Stimulated activated naive CD4-positive, alpha-beta T cell treated with Interleukin-2 at 50 U/mL for 16 hours (primary cell): ENCODE measurements around the gene YBX1.
"Not testable (repeated sequence)": the region's sequence is repeated elsewhere in the genome, so short reads cannot be mapped to it uniquely, and the experiment has no call there.

Source experiments
- DNase-seq: peaks from one replicate; lab custom pipeline; 2025; lab: John Stamatoyannopoulos, UW

The YBX1 gene

DNA sequence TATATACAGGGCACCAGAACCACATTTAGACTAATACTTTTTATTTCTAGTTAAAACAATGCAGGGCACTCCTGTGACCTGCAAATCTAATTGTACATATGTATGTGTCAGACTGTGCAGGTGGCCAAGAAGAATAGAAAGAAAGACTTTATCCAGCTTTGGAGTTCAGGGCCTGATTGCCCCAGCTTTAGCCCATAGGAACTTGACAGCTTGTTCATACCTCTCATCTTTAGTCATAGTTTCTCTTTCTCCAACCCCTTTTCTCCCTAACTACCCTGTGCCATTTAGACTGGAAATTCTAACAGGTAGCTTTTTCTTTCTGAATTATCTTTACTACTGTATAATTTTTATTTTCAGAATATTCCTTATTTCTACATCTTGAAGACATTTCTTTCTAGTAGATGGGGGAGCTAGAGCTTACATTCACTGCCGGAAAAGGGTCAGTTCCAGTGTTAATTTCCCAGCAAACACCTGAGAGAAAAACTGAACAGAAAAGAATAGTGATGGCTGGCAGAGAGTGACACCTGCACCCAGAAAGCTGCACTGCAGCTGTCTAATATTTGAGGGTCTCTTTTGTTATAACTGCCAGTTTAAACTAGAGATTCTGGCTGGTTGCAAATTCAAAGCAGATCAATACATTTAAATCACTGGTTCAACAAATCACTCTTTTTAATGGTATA is 8.4 kb downstream of the YBX1 start:
- no peak for DNase-seq

DNA sequence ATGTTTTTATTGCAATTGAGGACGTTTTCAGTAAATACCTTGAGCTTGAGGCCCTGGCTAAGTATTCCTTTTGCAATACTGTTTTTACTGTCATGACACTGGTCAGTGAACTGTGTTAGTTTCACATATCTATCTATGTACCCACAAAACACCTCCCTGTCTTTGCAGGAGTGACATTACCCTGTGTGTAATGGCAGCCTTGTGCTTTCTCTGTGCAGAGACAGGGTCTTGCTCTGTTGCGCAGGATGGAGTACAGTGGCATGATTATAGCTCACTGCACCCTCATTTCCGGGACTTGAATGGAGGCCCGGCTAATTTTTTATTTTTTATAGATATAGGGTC is 8.9 kb downstream of the YBX1 start:
- no peak for DNase-seq

DNA sequence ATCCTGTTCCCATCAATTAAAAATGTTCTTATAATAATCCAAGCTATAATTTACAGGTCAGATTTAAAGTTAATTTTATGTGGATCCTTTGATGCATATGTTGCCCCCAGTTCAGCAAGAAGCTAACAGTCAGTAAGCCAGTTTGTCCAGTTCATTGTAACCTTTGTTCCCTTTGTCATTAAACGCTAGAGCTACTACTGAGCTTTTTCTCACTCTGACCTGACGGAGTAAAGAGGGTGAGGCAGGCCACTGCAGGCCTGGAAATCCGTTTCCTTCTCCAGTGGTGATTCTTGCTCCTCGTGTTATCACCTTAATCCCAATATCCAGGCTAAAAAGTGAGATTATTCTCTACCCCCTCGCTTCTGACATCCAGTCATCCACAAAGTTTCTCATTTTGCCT is 10.2 kb downstream of the YBX1 start:
- DNase-seq = no peak

DNA sequence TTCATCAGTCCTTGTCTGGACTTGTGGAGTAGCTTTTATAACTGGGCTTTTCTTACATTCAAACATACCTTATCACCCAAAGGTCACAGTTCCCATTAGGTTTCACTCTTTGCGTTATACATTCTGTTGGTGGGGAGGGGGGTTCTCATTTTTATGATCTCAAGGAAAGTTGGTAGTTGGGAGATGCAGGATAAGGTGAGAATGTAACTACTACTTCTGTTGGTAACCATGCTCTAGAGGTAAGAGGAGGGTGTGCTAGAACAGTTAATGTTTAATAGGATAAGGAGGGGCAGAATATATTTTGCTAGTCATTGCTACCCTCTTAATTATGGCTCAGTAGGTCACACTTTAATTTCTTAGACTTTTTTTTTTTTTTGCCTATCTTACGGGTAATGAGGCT is 10.7 kb downstream of the YBX1 start:
- DNase-seq = no peak

DNA sequence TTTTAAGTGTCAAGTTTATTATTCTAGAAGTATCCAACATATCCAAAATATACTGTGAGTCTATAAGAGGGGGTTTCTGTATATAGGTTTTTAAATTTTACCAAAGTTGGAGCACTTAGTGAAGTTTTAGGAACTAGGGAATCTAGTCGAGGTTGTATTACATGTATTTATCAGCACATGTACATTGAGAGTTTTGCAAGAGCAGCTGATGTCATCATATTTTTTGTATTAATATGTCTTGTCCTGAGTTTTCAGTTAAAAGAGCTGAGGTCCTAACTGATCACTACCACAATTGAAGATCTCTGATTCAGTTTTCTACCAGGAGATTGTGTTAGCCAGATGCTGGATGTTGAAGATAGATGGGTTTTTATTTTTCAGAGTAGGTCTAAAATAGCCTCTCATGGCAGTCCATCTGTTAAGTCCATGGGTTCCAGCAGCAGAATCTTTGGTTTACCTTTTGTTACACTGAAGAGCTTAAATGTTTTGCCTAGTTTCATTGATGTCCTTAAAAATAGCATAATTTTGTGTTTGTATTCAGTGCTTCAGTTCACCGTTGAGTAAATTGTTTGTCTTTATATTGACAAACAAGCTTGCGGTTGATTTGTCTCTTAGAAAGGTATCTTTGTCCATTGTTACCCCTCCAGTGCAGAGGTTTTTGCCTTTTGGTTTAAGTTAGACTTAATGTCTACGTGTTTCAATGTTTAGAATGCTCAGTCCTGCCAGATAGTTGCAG is 16.0 kb downstream of the YBX1 start:
- DNase-seq = no peak

DNA sequence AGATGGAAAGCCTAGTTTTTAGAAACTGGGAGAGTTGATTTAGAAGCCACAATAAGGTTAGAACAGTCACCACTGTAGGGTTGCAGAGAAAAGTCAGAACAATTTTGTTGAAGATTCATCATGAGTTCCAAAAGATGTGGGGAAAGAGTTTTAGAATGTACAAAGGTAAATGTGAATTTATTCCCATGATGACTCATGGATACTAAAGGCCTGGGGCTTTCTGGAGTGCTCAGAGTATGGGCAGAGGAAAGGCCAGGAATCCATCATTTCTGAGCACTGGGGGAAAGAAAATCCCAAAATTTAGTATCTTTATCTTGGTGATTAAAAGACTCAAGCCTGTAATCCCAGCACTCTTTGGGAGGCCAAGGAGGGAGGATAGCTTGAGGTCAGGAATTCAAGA is 17.8 kb downstream of the YBX1 start:
- no peak for DNase-seq

DNA sequence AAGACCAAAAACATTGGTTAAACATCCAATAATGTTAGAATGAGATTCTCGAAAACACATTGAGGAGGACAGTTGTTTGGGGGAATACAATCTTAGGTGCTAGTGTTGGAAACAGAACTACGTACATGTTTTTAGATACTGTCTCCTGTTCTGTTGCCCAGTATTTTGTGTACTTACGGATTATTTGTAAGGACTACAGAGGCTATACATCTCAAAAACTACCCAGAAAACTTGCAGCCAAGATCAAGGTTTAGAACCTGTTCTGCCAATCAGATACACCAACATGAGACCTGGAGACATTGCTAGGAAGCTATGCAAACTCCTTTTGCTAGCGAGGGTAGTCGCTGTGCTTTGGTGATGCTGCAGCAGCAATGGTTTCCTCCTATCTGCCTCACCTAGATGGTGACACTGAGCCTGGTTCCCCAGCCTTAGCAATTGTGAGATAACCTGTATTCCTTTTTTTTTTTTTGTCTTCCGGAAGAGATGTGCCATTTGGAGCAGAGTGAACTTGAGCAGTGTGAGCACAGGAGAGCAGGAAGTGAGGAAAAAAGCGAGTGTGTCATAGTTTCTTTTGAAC is 21.8 kb downstream of the YBX1 start:
- no peak for DNase-seq

DNA sequence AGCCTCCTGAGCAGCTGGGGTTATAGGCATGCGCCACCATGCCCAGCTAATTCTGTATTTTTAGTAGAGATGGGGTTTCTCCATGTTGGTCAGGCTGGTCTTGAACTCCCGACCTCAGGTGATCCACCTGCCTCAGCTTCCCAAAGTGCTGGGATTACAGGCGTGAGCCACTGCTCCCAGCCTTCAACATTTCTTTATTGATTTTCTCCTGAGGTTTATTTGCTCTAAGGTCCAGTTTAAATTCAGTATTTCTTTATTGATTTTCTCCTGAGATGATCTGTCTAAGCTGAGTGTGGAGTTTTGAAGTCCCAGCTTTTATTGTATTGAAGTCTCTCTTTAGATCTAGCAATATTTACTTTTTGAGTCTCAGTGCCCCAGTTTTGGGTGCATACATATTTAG is 30.6 kb downstream of the YBX1 start:
- not testable (repeated sequence) for DNase-seq

DNA sequence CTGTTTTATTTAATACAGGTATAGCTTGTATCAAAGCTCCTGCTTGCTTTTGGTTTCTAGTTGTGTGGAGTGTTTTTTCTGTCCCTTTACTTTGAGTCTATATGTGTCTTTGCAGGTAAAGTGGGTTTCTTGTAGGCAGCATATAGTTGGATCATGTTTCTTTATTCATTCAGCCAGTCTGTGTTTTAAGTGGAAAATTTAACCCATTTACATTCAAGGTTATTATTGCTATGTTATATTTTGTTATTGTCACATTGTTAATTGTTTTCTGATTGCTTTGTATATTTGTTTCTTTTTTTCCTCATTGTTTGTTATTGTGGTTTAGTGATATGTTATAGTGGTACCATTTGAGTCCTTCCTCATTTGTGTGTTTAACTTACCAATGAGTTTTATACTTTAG is 31.1 kb downstream of the YBX1 start:
- no peak for DNase-seq

DNA sequence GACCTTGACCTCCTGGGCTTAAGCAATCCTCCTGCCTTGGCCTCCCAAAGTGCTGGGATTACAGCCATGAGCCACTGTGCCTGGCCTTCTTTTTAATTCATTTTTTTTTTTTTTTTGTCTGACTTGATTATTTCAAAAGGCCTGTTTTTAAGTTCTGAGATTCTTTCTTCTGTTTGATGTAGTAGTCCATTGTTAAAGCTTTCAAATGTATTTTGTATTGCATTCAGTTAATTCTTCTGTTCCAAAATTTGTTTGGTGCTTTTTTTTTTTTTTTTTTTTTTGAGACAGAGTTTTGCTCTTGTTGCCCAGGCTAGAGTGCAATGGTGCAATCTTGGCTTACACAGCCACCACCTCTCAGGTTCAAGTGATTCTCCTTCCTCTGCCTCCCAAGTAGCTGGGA is 32.2 kb downstream of the YBX1 start:
- not testable (repeated sequence) for DNase-seq

DNA sequence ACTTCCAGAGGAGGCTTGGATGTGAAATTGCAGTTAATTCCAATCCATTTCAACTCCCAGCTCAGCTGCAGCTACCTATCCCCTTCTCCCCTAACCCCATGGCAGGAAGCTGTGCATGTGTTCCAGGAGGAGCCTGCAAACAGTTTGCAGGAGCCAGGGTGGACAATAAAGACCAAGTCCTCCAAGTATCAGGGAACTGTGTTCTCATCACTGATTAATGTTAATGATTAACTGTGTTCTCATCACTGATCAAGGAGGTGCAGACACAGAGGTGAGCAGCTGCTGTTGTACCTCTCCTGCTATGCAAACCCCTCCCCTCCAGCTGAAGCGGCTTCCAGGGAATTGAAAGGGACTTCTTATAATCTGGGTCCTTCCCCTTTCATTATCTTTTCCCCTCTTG is 38.6 kb downstream of the YBX1 start:
- no peak for DNase-seq

DNA sequence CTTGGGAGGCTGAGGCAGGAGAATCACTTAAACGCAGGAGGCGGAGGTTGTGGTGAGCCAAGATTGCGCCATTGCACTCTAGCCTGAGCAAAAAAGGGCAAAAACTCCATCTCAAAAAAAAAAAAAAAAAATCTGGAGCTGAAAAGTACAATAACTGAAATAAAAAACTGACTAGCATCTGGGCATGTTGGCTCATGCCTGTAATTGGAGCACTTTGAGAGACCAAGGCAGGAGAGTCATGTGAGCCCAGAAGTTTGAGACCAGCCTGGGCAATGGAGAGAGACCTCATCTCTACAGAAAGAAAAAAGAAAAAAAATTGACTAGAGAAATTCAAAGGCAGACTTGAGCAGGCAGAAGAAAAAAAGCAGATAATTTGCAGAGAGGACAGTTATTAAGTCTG is 39.7 kb downstream of the YBX1 start:
- no peak for DNase-seq

DNA sequence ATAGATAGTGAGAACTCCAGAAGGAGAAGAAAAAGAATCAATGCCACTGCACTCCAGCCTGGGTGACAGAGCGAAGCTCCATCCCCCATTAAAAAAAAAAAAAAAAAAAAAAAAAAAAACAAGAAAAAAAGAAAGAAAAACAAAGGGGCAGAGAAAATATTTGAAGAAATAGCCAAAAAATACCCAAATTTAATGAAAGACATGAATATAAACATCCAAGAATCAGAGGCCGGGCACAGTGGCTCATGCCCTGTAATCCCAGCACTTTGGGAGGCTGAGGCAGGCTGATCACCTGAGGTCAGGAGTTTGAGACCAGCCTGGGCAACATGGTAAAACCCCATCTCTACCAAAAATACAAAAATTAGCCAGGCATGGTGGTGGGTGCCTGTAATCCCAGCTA is 40.2 kb downstream of the YBX1 start:
- DNase-seq = not testable (repeated sequence)

DNA sequence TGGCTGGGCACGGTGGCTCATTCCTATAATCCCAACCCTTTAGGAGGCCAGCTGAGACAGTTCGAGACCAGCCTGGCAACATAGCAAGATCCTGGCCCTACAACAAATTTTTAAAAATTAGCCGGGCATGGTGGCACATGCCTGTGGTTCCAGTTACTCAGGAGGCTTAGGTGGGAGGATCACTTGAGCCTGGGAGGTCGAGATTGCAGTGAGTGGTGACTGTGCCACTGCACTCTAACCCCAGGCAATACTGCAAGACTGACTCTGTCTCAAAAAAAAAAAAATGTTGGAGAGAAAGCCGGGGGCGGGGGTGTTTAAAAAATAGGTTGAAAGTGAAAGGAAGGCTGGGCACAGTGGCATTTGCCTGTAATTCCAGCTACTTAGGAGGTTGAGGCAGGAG is 41.3 kb downstream of the YBX1 start:
- DNase-seq = no peak

DNA sequence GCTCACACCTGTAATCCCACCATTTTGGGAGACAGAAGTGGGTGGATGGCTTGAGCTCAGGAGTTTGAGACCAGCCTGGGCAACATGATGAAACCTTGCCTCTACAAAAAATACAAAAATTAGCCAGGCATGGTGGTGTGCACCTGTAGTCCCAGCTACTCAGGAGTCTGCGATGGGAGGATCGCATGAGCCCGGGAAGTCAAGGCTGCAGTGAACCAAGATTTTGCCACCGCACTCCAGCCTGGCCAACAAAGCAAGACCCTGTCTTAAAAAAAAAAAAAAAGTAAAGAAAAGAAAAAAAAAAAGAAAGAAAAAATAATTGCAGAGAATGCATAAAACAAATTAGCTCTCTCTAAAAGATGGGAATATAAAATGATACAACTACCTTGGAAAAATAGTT is 43.6 kb downstream of the YBX1 start:
- not testable (repeated sequence) for DNase-seq

DNA sequence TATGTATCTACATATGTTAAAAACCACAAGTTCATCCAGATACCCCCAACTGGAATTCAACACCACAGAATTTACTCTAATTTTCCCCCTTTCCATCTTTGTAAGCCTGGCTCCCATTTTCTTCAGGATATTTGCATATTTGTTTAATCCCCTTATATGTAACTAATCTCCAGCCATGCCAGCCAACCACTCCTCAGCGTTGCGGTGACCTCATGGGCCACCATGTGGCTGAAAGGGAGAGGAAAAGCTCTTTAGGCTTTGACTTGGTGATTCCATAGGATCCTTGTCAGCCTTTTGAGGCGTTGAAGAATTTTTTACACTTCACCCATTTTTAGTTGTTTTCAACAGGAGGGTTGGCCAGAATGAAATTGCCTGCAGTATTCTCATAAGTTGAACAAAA is 47.8 kb downstream of the YBX1 start:
- no peak for DNase-seq

DNA sequence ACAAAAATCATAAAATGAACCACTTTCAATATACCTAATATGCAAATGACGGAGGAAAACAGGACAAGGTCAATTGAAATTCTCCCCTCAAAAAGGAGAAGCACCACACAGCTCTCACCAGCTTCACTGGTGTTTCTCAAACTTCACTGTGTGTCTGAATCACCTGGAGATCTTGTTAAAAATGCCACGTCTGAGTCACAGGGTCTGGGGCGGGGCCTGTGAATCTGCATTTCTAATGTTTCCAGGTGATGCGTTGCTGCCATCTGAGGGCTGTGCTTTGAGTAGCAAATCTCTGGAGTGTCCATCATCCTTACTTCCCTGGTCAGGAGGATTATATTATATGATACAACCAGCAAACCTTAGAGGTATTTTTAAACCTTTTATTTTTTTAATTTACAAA is 48.8 kb downstream of the YBX1 start:
- peak; percentile 23 for DNase-seq

DNA sequence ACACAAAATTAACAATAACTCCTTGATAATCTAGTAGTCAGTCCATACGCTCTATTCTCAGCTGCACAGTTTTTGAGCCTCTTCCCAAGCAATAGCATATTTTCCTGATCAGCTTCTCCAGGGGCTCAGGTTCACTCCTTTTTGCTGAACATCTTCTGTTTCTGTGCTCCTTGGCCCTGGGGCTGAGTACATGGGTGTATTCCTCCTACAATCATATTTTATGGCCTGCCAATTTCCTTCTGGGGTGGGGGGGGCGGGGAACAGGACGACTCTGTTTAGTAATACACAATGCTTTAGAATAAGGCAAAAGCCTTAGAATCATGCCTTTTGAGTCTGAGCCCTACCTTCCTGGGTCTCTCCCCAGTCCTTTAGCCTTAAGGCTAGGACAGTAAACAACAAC is 49.4 kb downstream of the YBX1 start:
- no peak for DNase-seq

DNA sequence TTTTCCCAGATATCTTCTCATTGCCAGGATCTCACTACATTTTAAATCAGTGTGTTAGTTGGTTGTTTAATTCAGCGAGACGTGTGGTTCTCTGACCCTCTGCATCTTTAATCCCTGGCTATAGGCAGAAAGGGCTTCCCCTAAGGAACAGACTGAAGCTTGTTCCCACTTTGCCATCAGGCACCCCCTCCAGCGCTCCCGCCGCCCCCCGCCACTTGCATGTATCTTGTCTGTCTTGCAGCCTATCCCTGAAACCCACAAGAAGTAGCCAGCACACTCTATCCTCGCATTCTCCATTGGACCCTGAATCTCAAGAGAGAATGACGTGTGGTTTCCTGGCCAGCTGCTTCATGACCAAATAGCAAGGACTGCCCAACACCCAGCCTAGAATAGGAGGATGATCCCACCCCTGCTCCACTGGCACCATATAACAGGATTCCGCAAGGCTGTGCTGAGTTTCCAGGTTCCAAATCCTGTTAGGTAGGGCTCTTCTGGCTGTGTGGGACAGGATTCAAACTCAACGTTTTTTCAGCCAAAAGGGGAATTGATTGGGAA is 50.0 kb downstream of the YBX1 start:
- DNase-seq = no peak

DNA sequence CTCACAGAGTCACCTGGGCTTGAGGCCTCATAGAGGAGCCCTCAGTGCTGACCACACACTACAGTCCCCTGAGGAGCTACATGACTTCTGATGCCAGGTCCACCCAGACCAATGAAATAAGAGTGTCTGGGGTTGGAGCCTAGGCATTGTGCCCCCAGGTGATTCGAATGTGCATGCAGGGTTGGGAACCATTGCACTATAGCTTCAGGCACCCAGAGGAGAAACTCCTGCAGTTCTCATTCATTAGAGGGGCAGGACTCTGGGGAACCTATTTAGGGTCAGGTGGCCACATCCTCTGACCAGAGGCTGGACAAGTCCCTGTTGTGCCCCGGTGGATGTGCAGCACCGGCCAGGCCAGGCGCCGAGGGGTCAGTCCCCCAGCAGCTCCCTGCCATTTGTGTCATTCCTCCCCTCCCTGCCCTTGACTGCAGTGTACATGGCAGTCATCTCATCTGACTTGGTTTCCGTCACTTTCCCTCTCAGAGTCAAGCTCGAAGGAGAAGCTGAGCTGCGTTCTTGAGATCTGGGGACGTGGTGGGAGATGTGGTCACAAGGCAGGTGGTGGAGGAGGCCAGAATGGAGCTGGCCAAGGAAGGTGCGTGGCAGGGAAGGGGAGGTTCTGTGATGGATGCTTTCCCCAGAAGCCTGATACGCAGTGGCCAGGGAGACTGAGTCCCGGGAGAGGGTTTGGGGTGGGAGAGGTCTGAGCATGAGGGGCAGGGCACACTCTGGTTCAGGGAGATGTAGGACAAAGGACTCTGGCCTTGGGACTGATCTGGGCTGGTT is 51.4 kb downstream of the YBX1 start:
- DNase-seq = no peak

DNA sequence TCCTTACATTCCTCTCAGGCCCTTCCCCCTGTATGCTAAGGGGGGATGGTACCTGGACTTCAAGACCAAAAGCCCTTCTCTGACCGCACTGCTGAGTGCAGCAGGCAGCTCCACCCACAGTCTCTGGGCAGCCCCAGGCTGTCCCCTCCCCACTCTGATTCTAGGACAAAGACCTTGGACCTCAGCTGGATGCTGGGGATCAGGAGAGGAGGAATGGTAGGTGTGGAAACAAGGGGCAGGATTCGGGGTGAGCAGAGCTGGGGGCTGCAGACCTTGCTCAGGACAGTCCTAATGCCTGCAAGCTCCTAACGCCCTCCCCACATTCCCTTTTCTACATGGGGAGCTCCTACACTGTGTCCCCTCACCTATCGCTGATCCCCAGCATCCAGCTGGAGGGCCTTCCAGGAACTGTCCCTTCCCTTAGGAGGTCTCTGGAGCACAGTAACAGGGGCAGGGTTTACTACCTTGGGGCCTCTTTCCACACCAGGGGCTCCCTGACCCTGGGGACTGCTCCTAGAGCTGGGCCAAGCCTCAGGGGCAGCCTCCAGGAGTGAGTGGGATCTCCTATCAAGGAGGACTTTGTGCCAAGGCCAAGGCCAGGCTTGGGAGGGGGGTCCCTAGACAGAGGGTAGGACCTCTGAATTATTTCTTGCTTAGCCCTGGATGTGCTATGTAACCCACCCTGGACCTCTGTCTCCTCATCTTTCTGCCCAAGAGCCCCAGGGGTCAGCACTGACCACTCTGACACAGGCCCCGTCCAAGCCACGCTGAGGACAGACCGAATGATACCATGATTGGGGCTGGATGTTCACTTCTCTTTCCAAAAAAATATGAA is 52.2 kb downstream of the YBX1 start:
- DNase-seq = no peak

DNA sequence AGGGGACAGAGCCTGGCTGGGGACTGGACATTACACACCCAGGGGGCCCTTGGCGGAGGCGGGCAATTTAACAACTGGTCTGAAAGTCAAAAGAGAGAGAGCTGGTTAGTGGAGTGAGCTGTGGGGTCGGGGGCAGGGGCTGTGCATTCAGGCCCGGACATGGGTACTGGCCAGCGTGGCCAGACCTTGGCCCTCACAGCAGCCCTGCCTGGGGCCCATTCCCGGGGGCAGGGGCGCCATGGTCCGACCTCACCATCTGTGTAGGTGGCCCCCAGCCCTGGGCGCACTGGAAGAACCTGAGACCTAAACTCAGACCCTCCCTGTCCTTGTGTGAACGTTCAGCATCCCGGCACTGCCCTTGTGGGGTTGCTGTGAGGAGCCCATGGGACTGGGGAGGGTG is 52.8 kb downstream of the YBX1 start:
- no peak for DNase-seq
